IMR-90 (cell line): Measurements from ENCODE around the gene ZNF862. TPM values are rescaled to one million over a fixed set of nuclear protein-coding genes. Genes with fewer than 3 reads are reported as not detected.

Source experiments
- ATAC-seq: fragments of 200-7000 bp; cut with Tn5 transposase; 2 replicates; pipeline ENCODE4 v1.9.1; 2020; ENCODE audit warnings: low read depth, mild to moderate bottlenecking, moderate library complexity
- BruUV-seq: library from RNA; stranded (reverse); fragments of 400-500 nt; replicated peaks from 2 replicates; lab custom pipeline; 2021; lab: Mats Ljungman, UMichigan
- CTCF ChIA-PET: fragments of 300-600 bp; formaldehyde crosslinking; extraction: SDS; loops from one replicate; lab custom pipeline; 2021; ENCODE audit warnings: antibody characterized with exemption; lab: Yijun Ruan, JAX
- POLR2A ChIA-PET: fragments of 300-600 bp; sonication (Branson Sonifier 250); formaldehyde crosslinking; loops from one replicate; lab custom pipeline; 2022; ENCODE audit warnings: antibody characterized with exemption; ENCODE audit not compliant: unreplicated experiment; lab: Charles Lee
- DNase-seq: peaks from one replicate; pipeline ENCODE4 v3.0.0; 2013
- H2AFZ ChIP-seq: replicated peaks from 2 replicates; pipeline ENCODE3; 2013; ENCODE audit warnings: low read length, mild to moderate bottlenecking; ENCODE audit not compliant: poor library complexity
- H2AK5ac ChIP-seq: 2 replicates; pipeline ENCODE4 v1.6.1; 2013; ENCODE audit warnings: low read depth, low read length, inconsistent platforms
- H2AK9ac ChIP-seq: replicated peaks from 2 replicates; pipeline ENCODE3; 2013; ENCODE audit warnings: mild to moderate bottlenecking, low read depth, low read length, moderate library complexity; ENCODE audit not compliant: poor library complexity
- H2BK120ac ChIP-seq: 2 replicates; pipeline ENCODE4 v1.6.1; 2013; ENCODE audit warnings: low read depth, low read length, inconsistent platforms
- H2BK15ac ChIP-seq: 3 replicates; pipeline ENCODE4 v1.6.1; 2013; ENCODE audit warnings: low read depth, low read length, inconsistent platforms
- H2BK20ac ChIP-seq: 2 replicates; pipeline ENCODE4 v1.6.1; 2013; ENCODE audit warnings: low read depth, mild to moderate bottlenecking, inconsistent platforms, low read length, moderate library complexity
- H2BK5ac ChIP-seq: 2 replicates; pipeline ENCODE4 v1.6.1; 2013; ENCODE audit warnings: mild to moderate bottlenecking, low read depth, low read length, inconsistent platforms; ENCODE audit not compliant: poor library complexity, severe bottlenecking
- H3K14ac ChIP-seq: replicated peaks from 2 replicates; pipeline ENCODE4 v1.6.1; 2013; ENCODE audit warnings: low read depth, low read length, inconsistent platforms
- H3K18ac ChIP-seq: 2 replicates; pipeline ENCODE4 v1.6.1; 2013; ENCODE audit warnings: low read depth, low read length, control low read depth
- H3K23ac ChIP-seq: 2 replicates; pipeline ENCODE4 v1.6.1; 2013; ENCODE audit warnings: low read depth, low read length, inconsistent platforms
- H3K27ac ChIP-seq: 2 replicates; pipeline ENCODE4 v1.5.1; 2013; ENCODE audit warnings: mild to moderate bottlenecking, control low read depth, low read length; ENCODE audit not compliant: insufficient read depth
- H3K27me3 ChIP-seq: 2 replicates; pipeline ENCODE4 v1.6.1; 2013; ENCODE audit warnings: low read length; ENCODE audit not compliant: control insufficient read depth, insufficient read depth
- H3K36me3 ChIP-seq: 2 replicates; pipeline ENCODE4 v1.6.1; 2013; ENCODE audit warnings: low read length, mixed read lengths; ENCODE audit not compliant: control insufficient read depth, insufficient read depth
- H3K4ac ChIP-seq: 2 replicates; pipeline ENCODE4 v1.6.1; 2013; ENCODE audit warnings: low read depth, low read length, inconsistent platforms
- H3K4me1 ChIP-seq: 2 replicates; pipeline ENCODE4 v1.6.1; 2013; ENCODE audit warnings: low read length, mixed read lengths; ENCODE audit not compliant: control insufficient read depth, insufficient read depth
- H3K4me2 ChIP-seq: 2 replicates; pipeline ENCODE4 v1.6.1; 2013; ENCODE audit warnings: low read depth, mild to moderate bottlenecking, control low read depth, low read length, moderate library complexity
- H3K4me3 ChIP-seq: 2 replicates; pipeline ENCODE4 v1.5.1; 2013; ENCODE audit warnings: low read depth, mild to moderate bottlenecking, control low read depth, low read length, moderate library complexity; ENCODE audit not compliant: insufficient read depth
- H3K56ac ChIP-seq: 2 replicates; pipeline ENCODE4 v1.6.1; 2013; ENCODE audit warnings: low read length, inconsistent platforms; ENCODE audit not compliant: insufficient read depth; ENCODE audit errors: extremely low read depth
- H3K79me1 ChIP-seq, 2 experiments: 2 replicates each; pipeline ENCODE4 v1.6.1; 2013; ENCODE audit warnings: low read length in 2 of 2, inconsistent platforms in 1 of 2, low read depth in 1 of 2
- H3K9ac ChIP-seq: 2 replicates; pipeline ENCODE4 v1.6.1; 2013; ENCODE audit warnings: low read depth, low read length, control low read depth
- H3K9me1 ChIP-seq: 2 replicates; pipeline ENCODE4 v1.6.1; 2013; ENCODE audit warnings: low read length, inconsistent platforms; ENCODE audit not compliant: insufficient read depth
- H3K9me3 ChIP-seq: 2 replicates; pipeline ENCODE4 v1.6.1; 2013; ENCODE audit warnings: low read length; ENCODE audit not compliant: control insufficient read depth, insufficient read depth
- H4K20me1 ChIP-seq: 2 replicates; pipeline ENCODE4 v1.6.1; 2013; ENCODE audit warnings: low read length, inconsistent platforms; ENCODE audit not compliant: insufficient read depth
- H4K5ac ChIP-seq: 2 replicates; pipeline ENCODE4 v1.6.1; 2013; ENCODE audit warnings: mild to moderate bottlenecking, low read depth, low read length, control low read depth
- H4K8ac ChIP-seq, 2 experiments: 2 replicates each; pipeline ENCODE4 v1.6.1; 2013; ENCODE audit warnings: low read depth in 2 of 2, low read length in 2 of 2, control low read depth in 1 of 2, inconsistent platforms in 1 of 2
- H4K91ac ChIP-seq: 2 replicates; pipeline ENCODE4 v1.6.1; 2013; ENCODE audit warnings: low read depth, low read length, inconsistent platforms; ENCODE audit not compliant: insufficient read depth
- CEBPB ChIP-seq: IDR thresholded peaks from 2 replicates; pipeline ENCODE4 v1.6.1; 2012; ENCODE audit warnings: low read depth, low read length, improper control_type of control experiment
- CHD1 ChIP-seq: IDR thresholded peaks from 2 replicates; pipeline ENCODE4 v1.6.1; 2012; ENCODE audit warnings: low read depth, low read length, improper control_type of control experiment
- FOS ChIP-seq: fragments of 150-350 bp; IDR thresholded peaks from 2 replicates; pipeline ENCODE4 v1.6.1; 2016; ENCODE audit warnings: low read depth, low read length
- MAFK ChIP-seq: IDR thresholded peaks from 2 replicates; pipeline ENCODE4 v1.6.1; 2012; ENCODE audit warnings: low read depth, low read length, improper control_type of control experiment
- MAZ ChIP-seq: IDR thresholded peaks from 2 replicates; pipeline ENCODE4 v1.6.1; 2012; ENCODE audit warnings: low read depth, mild to moderate bottlenecking, low read length, improper control_type of control experiment, moderate library complexity, borderline replicate concordance
- MXI1 ChIP-seq: IDR thresholded peaks from 2 replicates; pipeline ENCODE4 v1.6.1; 2012; ENCODE audit warnings: low read depth, mild to moderate bottlenecking, low read length, moderate library complexity, borderline replicate concordance
- NFE2L2 ChIP-seq: fragments of 150-350 bp; IDR thresholded peaks from 2 replicates; pipeline ENCODE4 v1.6.1; 2016; ENCODE audit warnings: low read depth, mild to moderate bottlenecking, low read length
- POLR2A ChIP-seq: IDR thresholded peaks from 2 replicates; pipeline ENCODE4 v1.6.1; 2012; ENCODE audit warnings: mild to moderate bottlenecking, low read depth, low read length
- RAD21 ChIP-seq: IDR thresholded peaks from 2 replicates; pipeline ENCODE4 v1.6.1; 2012; ENCODE audit warnings: low read length, improper control_type of control experiment
- RCOR1 ChIP-seq: IDR thresholded peaks from 2 replicates; pipeline ENCODE4 v1.6.1; 2012; ENCODE audit warnings: mild to moderate bottlenecking, low read length, improper control_type of control experiment; ENCODE audit not compliant: insufficient replicate concordance
- RFX5 ChIP-seq: IDR thresholded peaks from 2 replicates; pipeline ENCODE4 v1.8.0; 2012; ENCODE audit warnings: low read depth, mild to moderate bottlenecking, low read length, moderate library complexity
- SMC3 ChIP-seq: fragments of 150-350 bp; IDR thresholded peaks from 2 replicates; pipeline ENCODE4 v1.6.1; 2016; ENCODE audit warnings: low read depth, mild to moderate bottlenecking, antibody characterized with exemption, low read length, moderate library complexity
- WGBS, 2 experiments: methylation state at CpG; one replicate each; pipeline versions ENCODE4 v1.1.5 to v1.1.7; 2013; ENCODE audit warnings: missing lambda C conversion rate in 2 of 2; ENCODE audit not compliant: insufficient read length in 1 of 2; ENCODE audit errors: extremely low coverage in 2 of 2; 5-methylcytosine and 5-hydroxymethylcytosine counted together
- dilution Hi-C: fragments of 300-500 bp; cut with HindIII; formaldehyde crosslinking; loops from one replicate; pipeline ENCODE4 v1.14.3; 2018; ENCODE audit warnings: low sequenced_read_pairs; ENCODE audit not compliant: unreplicated experiment
- in situ Hi-C: fragments of 300-500 bp; cut with MboI; formaldehyde crosslinking; loops from 3 replicates; pipeline ENCODE4 v1.14.3; 2019; ENCODE audit warnings: low sequenced_read_pairs, inconsistent platforms, mixed read lengths
- intact Hi-C: fragments of 100-400 bp; cut with micrococcal nuclease; formaldehyde crosslinking; loops from 2 replicates; pipeline ENCODE4 v1.10.0; 2022
- polyA plus RNA-seq, 3 experiments: library from polyadenylated mRNA; depleted of rRNA; stranded (reverse); fragments of >200 nt; gene quantifications; 2 replicates each; pipeline ENCODE4 v1.2.3, GENCODE V29; 2012; ENCODE audit warnings: low replicate concordance in 1 of 3
- total RNA-seq: library from RNA; depleted of rRNA; stranded (reverse); fragments of >200 nt; gene quantifications from 2 replicates; pipeline ENCODE4 v1.2.3, GENCODE V29; 2012
- TF ChIP-seq, protein P1 (sequence below): fragments of 150-350 bp; IDR thresholded peaks from 2 replicates; pipeline ENCODE4 v1.6.1; 2017; ENCODE audit warnings: mild to moderate bottlenecking, antibody characterized with exemption, low read length, low read depth
- TF ChIP-seq, protein P2 (sequence below): fragments of 150-350 bp; IDR thresholded peaks from 2 replicates; pipeline ENCODE4 v1.6.1; 2016; ENCODE audit warnings: low read depth, mild to moderate bottlenecking, low read length, moderate library complexity, borderline replicate concordance
- TF ChIP-seq, protein P3 (sequence below): conservative IDR thresholded peaks from 2 replicates; pipeline ENCODE4 v1.5.1; 2012; ENCODE audit warnings: mild to moderate bottlenecking, low read depth, low read length, improper control_type of control experiment

The ZNF862 gene
- total and polyA plus RNA-seq, 2 of the 4 experiments (the other 2 are of a cell fraction), result 5.9 to 10.8 TPM

DNA sequence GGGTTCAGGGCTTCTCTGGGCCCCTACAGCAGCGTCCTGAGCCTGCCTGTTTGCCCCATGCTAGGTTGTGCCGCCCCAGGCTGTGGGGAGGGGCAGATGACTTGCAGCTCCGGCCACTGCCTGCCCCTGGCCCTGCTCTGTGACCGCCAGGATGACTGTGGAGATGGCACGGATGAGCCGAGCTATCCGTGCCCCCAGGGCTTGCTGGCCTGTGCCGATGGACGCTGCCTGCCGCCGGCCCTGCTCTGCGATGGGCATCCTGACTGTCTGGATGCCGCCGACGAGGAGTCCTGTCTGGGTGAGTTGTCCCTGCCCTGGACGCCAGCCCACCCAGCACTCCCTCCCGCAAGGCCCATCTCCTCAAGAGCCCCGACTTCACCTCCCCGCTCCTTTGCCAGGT lies 49.1 kb upstream of the ZNF862 start (continued):
- no peak for TF ChIP-seq MXI1

DNA sequence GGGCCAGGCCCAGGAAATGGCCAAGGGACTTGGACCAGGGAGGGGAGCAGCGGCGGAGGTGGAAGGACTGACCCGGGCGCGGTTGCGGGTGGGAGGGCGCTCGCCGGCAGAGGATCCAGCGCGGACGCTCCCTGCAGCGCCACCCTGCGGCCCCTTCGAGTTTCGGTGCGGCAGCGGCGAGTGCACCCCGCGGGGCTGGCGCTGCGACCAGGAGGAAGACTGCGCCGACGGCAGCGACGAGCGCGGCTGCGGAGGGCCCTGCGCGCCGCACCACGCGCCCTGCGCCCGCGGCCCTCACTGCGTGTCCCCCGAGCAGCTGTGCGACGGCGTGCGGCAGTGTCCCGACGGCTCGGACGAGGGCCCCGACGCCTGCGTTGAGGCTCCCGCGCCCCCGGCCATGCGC lies 48.0 kb upstream of the ZNF862 start:
- Histone ChIP-seq H2AFZ (peak overlapping the region; percentile 11), H3K27ac (no peak overlapping the region), H3K14ac (no peak overlapping the region), H3K4ac (no peak overlapping the region), H3K4me1 (no peaks in the 10 kb centered on the region), H3K36me3 (no peaks in the 10 kb centered on the region), H3K9me3 (no peaks in the 10 kb centered on the region), H2AK5ac (no peak overlapping the region), H3K4me2 (no peak overlapping the region; the same call in 1 of the 2 replicates), H3K79me1 (no peaks in the 10 kb centered on the region), H4K5ac (no peak overlapping the region), H2BK20ac (no peak overlapping the region), H4K8ac (no peak overlapping the region), H3K27me3 (peaks cover 49% of the 10 kb centered on the region; the same call in 1 of the 2 replicates), H3K23ac (no peak overlapping the region), H2AK9ac (no peak overlapping the region), H3K4me3 (no peak overlapping the region), H4K20me1 (no peaks in the 10 kb centered on the region), H2BK15ac (no peak overlapping the region), H4K91ac (no peak overlapping the region), H2BK120ac (no peak overlapping the region), H3K9me1 (no peaks in the 10 kb centered on the region), H2BK5ac (no peak overlapping the region), H3K18ac (no peak overlapping the region), H3K9ac (no peak overlapping the region), H3K56ac (no peak overlapping the region)
- ChIA-PET CTCF (no interaction called here), POLR2A (no interaction called here)
- DNase-seq, result no peak
- ATAC-seq, result peak; percentile 47
- 4% methylated on average over 29 of the region's 56 CpGs; no CpG with 5 or more reads in 1 of the 2 experiments for WGBS, 2 experiments
- BruUV-seq, result no TSS peak
- dilution Hi-C loops, result no loop called here
- intact Hi-C loops, result no loop called here
- in situ Hi-C loops, result no loop called here
- TF ChIP-seq RAD21, result peak; percentile 19; the same call in 1 of the 2 replicates
- TF ChIP-seq, protein P1, sequence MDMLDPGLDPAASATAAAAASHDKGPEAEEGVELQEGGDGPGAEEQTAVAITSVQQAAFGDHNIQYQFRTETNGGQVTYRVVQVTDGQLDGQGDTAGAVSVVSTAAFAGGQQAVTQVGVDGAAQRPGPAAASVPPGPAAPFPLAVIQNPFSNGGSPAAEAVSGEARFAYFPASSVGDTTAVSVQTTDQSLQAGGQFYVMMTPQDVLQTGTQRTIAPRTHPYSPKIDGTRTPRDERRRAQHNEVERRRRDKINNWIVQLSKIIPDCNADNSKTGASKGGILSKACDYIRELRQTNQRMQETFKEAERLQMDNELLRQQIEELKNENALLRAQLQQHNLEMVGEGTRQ, result no peak
- no peak for TF ChIP-seq RFX5
- no peak for TF ChIP-seq MAZ
- no peak for TF ChIP-seq CHD1
- TF ChIP-seq, protein P2, sequence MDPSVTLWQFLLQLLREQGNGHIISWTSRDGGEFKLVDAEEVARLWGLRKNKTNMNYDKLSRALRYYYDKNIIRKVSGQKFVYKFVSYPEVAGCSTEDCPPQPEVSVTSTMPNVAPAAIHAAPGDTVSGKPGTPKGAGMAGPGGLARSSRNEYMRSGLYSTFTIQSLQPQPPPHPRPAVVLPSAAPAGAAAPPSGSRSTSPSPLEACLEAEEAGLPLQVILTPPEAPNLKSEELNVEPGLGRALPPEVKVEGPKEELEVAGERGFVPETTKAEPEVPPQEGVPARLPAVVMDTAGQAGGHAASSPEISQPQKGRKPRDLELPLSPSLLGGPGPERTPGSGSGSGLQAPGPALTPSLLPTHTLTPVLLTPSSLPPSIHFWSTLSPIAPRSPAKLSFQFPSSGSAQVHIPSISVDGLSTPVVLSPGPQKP, result no peak
- no peak for TF ChIP-seq CEBPB
- TF ChIP-seq POLR2A, result no peak
- TF ChIP-seq, protein P3, sequence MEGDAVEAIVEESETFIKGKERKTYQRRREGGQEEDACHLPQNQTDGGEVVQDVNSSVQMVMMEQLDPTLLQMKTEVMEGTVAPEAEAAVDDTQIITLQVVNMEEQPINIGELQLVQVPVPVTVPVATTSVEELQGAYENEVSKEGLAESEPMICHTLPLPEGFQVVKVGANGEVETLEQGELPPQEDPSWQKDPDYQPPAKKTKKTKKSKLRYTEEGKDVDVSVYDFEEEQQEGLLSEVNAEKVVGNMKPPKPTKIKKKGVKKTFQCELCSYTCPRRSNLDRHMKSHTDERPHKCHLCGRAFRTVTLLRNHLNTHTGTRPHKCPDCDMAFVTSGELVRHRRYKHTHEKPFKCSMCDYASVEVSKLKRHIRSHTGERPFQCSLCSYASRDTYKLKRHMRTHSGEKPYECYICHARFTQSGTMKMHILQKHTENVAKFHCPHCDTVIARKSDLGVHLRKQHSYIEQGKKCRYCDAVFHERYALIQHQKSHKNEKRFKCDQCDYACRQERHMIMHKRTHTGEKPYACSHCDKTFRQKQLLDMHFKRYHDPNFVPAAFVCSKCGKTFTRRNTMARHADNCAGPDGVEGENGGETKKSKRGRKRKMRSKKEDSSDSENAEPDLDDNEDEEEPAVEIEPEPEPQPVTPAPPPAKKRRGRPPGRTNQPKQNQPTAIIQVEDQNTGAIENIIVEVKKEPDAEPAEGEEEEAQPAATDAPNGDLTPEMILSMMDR, result peak; percentile 38
- peak; percentile 22; the same call in 1 of the 2 replicates for TF ChIP-seq SMC3
- TF ChIP-seq RCOR1, result no peak
- no peak for TF ChIP-seq FOS
- TF ChIP-seq MXI1, result no peak
- no peak for TF ChIP-seq MAFK
- TF ChIP-seq NFE2L2, result no peak
